ENCODE results near the gene VSX1.

DNA sequence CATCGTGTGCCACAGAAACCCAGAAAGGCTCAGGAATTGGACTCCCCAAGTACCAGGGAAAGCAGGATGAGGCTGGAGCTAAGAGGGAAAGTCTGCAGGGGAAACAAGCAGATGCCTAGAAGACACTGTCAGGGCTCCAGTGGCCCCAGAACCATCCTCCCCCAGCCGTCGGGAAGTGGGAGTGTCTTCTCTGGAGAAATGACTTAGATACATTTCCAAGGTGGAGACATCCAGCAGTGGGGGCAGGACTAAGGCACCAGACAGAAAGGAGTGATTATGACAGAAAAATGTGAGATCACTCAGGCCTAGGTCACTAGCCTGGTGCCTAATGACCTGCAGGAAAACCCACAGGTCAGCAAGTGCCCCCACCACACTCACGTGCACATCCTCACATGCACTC is 36.0 kb upstream of the VSX1 start:
- TF ChIP-seq CTCF (IDR thresholded peaks at IDR 0.05) (no peak), POLR2A (IDR thresholded peaks at IDR 0.05) (no peak)
